HG03378 (cell line): ENCODE measurements around the gene KIF6.

ENCODE experiments used
- ATAC-seq: cut with Tn5 transposase; IDR thresholded peaks from one replicate; pipeline ENCODE4 v1.9.1; 2021; ENCODE audit warnings: mild to moderate bottlenecking, moderate library complexity; ENCODE audit not compliant: unreplicated experiment

KIF6 gene

GRCh38 chr6:39558591-39559190, 166.5 kb downstream of the KIF6 start:
- no peak for ATAC-seq

DNA sequence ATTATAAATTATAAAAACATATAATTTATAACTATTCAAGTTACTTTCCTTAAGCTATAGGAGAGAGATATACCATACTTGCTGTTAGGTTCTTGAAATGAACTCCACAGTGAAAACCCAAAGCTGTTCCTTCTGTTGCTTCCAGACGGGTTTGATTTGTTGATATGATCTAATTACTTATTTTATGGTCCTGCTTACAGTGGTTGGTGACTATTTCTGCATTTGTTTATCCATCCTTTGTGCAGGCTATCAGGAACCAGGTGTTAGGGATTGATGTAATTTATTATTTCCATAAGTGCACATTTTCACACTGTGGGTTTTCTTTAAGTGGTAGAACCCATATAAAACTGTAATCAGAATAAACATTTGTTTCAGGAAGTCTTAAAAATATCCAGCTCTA, 167.1 kb downstream of the KIF6 start:
- ATAC-seq: no peak

DNA sequence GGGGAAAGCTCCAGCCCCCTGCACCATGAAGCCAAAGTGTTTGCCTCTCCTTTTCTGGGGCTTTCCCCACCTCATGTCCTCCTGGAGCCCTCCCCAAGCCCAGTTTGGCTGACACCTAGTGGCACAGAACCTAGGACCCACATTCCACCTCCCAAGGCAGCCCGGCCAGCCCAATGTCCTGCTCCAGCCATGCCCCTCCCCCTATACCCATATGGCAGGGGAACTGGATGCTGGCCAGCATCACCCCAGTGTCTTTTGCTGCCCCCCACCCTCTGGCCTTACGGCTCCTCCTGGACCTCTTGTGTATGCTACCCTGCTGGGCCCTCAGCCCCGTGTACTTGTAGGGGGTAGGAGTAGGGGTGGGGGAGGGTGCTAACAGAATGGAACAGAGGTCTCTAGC, 170.1 kb downstream of the KIF6 start:
- ATAC-seq: no peak

- ATAC-seq: no peak
These were observed 171.1 kb downstream of the KIF6 start for GRCh38 chr6:39553860-39554802.

- ATAC-seq: no peak
These were observed 172.2 kb downstream of the KIF6 start for GRCh38 chr6:39553029-39553428.

- no peak for ATAC-seq
These were observed 175.0 kb downstream of the KIF6 start for GRCh38 chr6:39550191-39550590.

DNA sequence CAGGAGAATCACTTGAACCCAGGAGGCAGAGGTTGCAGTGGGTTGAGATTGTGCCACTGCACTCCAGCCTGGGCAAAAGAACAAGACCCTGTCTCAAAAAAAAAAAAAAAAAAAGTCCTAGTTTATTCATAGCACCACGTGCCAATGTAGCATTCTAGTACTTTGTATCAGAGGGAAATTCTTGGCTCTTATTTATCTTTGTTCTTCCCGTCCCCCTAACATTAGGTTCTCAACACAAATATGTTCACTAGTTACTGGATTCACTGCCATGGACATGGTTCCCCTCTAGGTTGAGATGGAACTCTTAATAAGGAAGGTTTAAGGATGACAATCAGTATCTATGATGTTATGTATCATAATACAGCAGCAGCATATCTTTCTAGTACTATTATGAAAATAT, 178.5 kb downstream of the KIF6 start:
- no peak for ATAC-seq

DNA sequence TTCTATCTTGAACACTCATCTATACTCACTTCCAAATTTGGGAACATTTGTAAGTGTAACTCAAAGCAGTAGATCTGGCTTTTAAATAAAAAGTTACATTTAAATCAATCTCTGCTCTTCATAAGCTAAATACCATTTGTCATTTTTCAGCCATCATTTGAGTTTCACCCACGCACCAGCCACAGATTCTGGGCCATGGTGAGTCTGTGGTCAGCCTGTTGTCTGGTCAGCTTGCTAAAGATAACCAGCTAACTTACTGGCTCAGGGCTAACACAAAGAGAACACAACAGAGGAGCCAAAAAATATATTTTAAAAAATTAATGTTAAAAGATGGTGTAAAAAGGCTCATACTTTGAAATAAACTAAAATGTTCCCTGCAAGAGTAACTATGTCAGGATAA, 181.3 kb downstream of the KIF6 start:
- ATAC-seq: no peak

- ATAC-seq: no peak
These were observed 182.1 kb downstream of the KIF6 start for GRCh38 chr6:39543095-39543494.

DNA sequence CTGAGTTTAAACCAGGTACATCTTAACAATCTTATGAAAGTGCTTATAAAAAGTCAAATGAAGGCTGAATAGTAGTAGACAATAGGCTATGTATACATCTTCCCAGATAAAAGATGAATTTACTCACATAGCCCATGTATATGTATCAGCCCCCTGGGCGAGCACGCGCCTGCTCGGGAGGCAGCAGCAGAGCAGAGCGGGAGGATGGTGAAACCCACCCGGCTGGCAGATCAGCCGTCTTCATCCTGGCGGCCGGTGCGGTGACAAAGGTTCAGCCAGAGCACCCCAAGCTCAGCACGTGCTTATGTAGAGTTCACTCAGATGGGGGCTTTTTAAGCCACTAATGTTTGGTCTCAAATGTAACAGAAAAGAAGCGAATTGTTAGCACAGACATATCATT, 184.8 kb downstream of the KIF6 start:
- no peak for ATAC-seq

DNA sequence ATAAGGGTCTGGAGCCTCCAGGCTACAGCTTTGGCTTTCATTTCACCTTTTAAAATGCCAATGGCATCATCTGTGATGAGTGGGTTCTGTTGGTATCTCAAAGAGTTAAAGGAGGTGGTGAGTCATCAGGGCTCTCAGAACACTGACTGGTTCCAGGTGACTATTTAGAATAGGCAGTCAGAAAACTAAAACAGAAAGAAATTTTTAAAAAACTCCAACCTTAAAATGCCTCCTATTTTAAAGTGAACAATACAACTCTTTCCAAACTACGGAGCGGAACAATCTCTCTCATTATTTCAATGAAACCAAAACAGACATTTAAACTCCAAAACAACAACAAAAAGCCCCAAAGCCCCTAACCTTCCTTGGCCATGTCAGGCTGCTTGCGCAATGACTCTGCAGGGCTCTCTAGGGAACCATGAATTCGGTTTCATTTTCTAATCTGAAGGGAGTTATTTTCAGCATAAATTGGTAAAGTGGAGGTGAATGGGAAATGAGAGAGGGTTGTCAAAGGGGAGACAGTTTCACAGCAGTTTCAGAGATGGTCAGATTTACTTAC, 194.9 kb downstream of the KIF6 start:
- ATAC-seq: peak; percentile 100

DNA sequence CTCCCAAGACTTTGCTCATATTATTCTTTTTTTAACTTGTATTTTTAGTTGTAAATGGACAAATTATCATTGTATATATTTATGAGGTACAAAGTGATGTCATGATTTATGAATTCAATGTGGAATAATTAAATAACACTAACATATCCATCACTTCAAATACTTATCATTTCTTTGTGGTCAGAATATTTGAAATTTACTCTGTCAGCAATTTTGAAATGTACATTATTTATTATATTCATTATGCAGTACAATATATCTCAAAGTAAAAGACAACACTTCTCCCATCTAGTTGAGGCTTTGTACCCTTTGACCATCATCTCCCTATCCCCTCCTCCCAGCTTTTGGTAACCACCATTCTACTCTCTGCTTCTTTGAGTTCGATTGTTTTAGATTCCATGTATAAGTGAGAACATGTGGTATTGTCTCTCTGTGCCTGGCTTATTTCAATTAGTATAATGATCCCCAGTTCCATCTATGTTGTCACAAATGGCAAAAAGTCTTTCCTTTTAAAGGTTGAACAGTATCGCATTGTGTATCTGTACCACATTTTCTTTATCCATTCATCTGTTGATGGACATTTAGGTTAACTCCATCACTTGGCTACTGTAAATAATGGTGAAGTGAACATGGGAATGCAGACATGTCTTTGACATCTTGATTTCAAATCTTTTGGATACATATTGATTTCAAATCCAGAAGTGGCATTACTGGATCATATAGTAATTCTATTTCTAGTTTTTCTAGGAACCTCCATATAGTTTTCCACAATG, 197.2 kb downstream of the KIF6 start:
- no peak for ATAC-seq

DNA sequence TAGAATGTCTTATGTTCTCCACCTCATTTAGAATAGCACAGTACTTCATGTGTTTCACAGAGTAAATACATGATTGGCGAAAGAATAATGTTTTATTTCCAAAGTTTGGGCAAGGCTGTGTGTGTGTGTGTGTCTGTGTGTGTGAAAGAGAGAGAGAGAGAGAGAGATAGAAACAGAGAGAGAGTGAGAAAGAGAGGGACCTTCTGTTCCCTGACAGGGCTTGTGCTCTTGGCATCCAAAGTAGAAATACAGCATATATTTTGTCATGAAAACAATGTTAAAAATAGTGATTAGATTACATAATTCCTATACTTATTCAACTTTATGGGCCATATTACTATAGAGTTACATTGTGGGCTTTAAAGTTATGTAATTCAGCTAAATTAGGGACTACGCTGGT, 201.2 kb downstream of the KIF6 start:
- ATAC-seq: no peak

DNA sequence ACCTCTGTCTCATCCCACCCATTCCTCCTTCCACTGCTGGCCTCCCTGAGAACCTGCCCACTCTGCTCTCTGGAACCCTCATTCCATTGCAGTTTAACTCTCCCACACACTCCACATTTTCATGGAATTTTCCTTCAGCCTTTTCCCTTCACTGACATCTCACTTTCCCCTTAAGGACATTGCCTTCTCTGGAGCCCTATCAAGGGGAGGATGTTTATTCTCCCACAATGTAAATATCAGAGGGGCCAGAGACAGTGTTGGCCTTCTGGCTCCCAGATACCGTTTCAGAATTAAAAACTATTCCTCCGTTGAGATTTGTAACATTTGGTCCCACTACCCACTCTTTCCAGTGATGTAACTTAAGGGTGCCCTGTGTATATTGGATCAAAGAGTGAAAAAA, 203.2 kb downstream of the KIF6 start:
- ATAC-seq: no peak

DNA sequence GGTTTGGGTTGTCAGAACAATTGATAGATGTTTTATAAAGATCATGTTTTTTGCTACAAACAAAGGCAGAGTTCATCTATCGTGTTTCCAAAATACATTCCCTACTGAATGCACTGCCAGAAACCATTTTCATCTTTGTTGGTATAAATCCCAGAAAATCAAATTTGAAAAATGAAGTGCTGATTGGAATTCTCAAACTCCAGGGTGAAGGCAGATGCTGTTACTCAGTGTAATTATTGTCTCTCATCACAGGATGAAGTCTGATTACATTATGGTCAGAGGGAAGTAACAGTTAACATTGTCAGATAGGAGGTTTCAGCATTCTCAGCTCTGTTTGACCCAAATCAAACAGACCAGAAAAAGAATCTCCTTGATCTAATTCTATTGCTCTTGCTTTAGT, 204.3 kb downstream of the KIF6 start:
- ATAC-seq: no peak

- ATAC-seq: no peak
These were observed 204.8 kb downstream of the KIF6 start for GRCh38 chr6:39520411-39520810.

DNA sequence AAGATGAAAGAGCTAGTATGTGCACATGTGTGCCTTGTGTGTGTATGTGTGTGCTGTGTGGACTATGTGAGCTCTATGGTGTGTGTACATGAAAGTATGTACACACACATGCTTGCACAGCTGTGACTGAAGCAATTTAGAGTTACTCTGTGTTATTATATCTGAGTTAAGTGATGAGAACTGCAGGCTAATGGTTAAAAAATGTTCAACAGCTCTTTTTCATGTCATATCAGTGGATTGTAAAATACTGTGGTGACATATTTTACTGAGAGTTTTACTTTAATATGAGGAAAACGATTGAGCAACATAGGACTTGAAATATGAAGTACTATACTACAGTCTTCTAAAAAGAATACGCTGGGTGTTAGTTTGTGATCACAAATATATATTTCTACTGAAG, 207.0 kb downstream of the KIF6 start:
- no peak for ATAC-seq

DNA sequence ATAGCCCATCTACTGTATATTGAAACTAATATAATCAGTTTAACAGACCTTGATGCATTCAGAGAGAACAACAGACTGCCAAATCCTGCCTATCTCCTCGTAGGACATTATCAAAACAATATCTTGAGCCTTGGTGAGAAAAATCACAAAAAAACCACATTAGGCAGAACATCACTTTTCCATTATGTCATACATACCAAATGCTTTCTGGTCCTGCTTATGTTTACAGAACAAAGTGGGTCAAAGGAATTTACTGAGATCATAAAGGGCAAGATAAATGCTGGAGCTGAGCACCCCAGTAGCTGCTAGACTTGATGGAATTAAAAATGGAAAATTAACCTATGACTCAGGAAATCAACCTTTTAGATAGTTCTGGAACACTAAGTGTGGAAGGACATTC, 207.5 kb downstream of the KIF6 start:
- no peak for ATAC-seq

DNA sequence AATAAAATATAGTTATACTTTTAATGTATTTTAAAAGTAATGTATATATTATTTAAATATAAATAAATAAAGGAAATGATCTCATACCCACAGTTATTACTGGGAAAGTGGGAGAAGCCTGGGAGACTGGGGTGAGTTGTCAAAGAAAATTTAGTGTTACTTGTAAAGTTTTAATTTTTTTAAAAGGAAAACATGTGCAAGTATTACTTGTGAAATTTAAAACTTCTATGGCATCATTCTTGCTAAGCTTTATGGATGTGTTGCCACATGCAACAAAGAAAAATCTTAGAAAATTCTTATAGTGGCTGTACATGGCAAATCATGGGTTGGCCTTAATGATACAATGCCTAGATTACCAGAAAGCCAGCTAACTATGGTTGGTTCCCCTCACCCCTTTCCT, 208.7 kb downstream of the KIF6 start:
- no peak for ATAC-seq

- no peak for ATAC-seq
These were observed 209.7 kb downstream of the KIF6 start for GRCh38 chr6:39515471-39515870.

DNA sequence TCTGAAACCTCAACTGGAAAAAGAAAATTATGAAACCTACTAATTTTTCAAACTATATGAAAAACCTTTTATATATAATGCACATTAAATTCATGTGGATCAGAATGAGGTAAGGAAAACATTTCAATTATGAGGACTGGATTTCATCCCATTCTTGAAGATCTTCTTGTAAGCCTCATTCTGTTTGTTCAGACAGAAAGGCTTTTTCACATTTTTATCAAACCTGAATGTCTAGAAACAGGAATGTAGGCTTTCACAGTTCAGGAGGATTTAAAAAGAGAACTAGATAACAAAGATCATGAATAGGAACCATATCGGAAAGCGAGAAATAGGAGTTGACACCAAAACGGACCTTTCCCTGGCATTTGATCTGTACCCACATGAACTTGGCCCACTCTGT, 210.2 kb downstream of the KIF6 start:
- ATAC-seq: no peak
